HG02840 (cell line): ENCODE results near the gene PLD1.
"Not testable (repeated sequence)": the region's sequence is repeated elsewhere in the genome, so short reads cannot be mapped to it uniquely, and the experiment has no call there.

Experiments
- ATAC-seq: cut with Tn5 transposase; IDR thresholded peaks from one replicate; pipeline ENCODE4 v1.9.1; 2021; ENCODE audit warnings: mild to moderate bottlenecking, moderate library complexity, moderate number of reproducible peaks; ENCODE audit not compliant: unreplicated experiment, low FRiP score

The PLD1 gene

GRCh38 chr3:171749124-171749523 is 61.2 kb downstream of the PLD1 start:
- no peak for ATAC-seq

- ATAC-seq = no peak
Observed at GRCh38 chr3:171748064-171748924, 62.0 kb downstream of the PLD1 start.

GRCh38 chr3:171747223-171747920 is 62.9 kb downstream of the PLD1 start:
- ATAC-seq = no peak

GRCh38 chr3:171746320-171747222 is 63.7 kb downstream of the PLD1 start:
- not testable (repeated sequence) for ATAC-seq

- no peak for ATAC-seq
Observed at GRCh38 chr3:171745577-171746319, 64.5 kb downstream of the PLD1 start.

GRCh38 chr3:171744158-171744741 is 66.0 kb downstream of the PLD1 start:
- no peak for ATAC-seq

- no peak for ATAC-seq
Observed at GRCh38 chr3:171743327-171744157, 66.7 kb downstream of the PLD1 start.

GRCh38 chr3:171741377-171741776 is 68.9 kb downstream of the PLD1 start:
- no peak for ATAC-seq

- ATAC-seq = no peak
Observed at GRCh38 chr3:171736556-171736955, 73.7 kb downstream of the PLD1 start.

GRCh38 chr3:171733561-171733960 is 76.7 kb downstream of the PLD1 start:
- no peak for ATAC-seq

GRCh38 chr3:171732756-171733155 is 77.5 kb downstream of the PLD1 start:
- ATAC-seq = no peak

GRCh38 chr3:171731691-171732090 is 78.6 kb downstream of the PLD1 start:
- no peak for ATAC-seq

GRCh38 chr3:171729452-171730334 is 80.6 kb downstream of the PLD1 start:
- no peak for ATAC-seq

GRCh38 chr3:171727288-171727687 is 83.0 kb downstream of the PLD1 start:
- ATAC-seq = no peak

GRCh38 chr3:171718493-171719185 is 91.6 kb downstream of the PLD1 start:
- no peak for ATAC-seq

GRCh38 chr3:171715155-171715554 is 95.1 kb downstream of the PLD1 start:
- no peak for ATAC-seq
